NCI-H1417 treated with DMSO at 0.1 percent for 48 hours (cell line): ENCODE results near the gene ELFN1.

Experiments
- DNase-seq: peaks from one replicate; lab custom pipeline; 2025; lab: John Stamatoyannopoulos, UW

Gene ELFN1

GRCh38 chr7:1675673-1676549 lies 5.8 kb downstream of the ELFN1 start:
- no peak for DNase-seq

DNA sequence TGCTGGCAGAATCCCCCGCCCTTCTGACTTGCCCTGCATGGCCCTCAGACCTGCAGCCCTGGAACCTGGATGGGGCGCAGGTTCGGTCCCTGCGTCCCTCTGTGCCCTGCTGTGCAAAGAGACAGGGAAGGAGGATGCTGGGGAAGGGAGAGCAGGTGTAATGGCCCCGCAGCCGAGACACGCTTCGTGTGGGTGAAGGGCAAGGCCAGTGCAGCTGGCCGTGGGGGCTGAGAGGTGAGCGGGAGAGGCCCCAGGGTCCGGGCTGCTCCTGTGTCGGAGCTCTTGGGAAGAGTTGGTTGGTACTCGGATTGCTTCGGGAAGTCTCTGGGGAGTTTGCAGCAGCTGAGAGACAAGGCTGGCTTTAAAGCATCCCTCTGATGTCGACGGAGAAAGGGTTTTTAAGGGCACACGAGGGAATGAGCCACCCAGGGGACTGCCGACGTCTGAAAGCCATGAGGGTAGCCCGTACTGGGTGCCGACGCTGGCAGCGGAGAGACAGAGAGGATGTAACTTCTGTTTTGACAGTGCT lies 6.5 kb downstream of the ELFN1 start:
- DNase-seq, result no peak

GRCh38 chr7:1677206-1678080 lies 7.4 kb downstream of the ELFN1 start:
- DNase-seq, result no peak

- no peak for DNase-seq
Observed at GRCh38 chr7:1678081-1678543, 8.0 kb downstream of the ELFN1 start.

DNA sequence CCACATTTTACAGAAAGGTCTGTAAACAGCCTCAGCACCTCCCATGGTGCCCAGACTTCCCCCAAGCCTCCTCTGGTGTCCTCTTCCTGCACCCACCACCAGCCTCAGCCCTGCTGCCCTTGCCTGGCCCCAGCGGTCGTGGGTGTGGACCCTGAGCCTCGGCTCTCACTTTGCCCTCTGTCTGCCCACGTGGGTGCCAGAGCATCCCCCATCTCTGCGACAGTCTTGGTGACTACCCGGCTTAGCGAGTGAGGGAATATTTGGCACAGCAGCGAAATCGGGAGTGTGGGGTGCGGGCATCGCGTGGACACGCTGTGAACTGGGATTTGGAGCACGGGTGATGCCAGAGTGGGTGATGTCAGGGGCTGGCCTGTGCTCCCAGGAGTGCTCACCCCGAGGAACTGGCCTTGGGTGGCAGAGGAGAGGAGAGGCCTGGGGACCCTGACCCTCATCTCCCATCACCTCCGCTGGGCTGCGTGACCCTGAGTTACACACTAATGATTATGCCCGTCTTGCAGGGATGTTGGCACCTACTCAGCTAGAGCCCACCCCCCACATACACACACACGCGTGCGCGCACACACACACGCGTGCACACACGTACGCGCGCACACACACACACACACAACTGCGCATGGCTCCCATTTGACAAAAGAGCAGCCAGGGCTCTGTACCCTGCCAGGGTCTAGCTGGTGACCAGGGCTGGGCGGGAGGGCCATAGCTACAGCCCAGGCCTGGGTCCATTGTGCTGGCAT lies 8.7 kb downstream of the ELFN1 start:
- no peak for DNase-seq

DNA sequence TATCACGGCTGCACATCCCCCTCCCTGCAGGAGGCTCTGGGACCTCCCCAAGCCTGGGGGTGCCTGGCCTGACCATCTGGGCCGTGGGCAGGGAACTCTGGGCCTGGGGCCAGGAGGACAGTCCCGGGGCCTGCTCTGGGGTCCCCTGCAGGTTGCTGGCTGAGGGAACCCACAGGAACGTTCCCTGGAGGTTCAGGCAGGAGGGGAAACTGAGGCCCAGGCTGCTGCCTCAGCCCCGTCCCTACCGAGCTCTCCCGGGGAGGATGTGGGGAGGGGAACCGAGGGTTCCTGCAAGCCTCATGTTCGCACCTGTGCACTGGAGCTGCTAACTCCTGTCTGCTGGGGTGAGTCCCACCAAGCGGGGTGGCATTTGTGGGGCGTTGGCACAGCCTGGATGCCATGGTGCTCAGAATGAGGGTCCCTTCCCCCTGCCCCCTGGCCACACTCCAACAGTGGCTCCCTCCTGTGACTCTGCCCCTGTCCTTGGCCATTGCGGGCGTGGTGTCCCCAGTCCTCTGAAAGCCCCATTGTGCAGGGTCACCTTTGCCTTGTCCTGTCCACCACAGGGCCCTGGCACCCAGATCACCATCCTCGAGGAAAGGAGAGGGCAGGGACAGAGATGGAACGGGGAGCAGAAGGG lies 9.4 kb downstream of the ELFN1 start:
- DNase-seq, result no peak

GRCh38 chr7:1679966-1680730 lies 10.1 kb downstream of the ELFN1 start:
- no peak for DNase-seq

- DNase-seq, result no peak
Observed at GRCh38 chr7:1681581-1681980, 11.5 kb downstream of the ELFN1 start.

DNA sequence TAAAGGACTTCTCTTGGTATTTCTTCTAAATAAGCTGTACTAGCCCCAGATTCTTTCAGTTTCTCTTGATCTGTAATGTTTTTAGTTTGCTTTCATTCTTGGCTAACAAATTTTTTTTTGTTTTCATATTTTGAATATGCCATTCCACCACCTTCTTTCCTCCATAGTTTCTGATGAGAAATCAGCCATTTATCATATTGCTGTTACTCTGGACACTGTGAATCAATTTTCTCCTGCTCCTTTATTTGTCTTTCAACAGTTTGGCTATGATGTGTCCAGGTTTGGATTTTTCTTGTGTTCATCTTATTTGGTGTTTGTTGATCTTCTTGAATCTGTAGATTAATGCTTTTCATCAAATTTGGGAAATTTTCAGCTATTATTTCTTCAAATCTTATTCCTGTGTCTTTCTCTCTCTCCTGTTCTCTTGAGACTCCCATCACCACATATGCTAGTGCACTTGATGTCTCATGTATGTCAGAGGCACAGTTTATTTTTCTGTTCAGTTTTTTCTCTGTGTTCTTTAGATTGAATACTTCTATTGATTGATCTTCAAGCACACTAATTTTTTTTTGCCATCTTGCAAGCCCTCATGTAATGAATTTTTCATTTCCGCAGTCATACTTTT lies 15.0 kb downstream of the ELFN1 start:
- DNase-seq, result no peak

DNA sequence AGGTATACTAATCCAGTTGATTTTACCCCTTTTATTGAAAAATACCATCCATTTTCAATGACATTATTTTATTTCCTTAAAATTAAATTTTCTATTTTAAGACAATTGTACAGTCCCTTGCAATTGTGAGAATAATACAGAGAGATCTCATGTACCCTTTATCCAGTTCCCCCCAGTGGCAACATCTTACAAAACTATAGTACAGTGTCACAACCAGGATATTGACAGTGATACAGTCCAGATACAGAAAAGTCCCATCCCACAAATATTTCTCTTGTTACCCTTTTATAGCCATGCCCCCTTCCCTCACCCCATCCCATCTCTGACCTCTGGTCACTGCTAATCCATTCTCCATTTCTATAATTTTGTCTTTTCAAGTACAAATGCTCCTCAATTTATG lies 18.5 kb downstream of the ELFN1 start:
- no peak for DNase-seq

DNA sequence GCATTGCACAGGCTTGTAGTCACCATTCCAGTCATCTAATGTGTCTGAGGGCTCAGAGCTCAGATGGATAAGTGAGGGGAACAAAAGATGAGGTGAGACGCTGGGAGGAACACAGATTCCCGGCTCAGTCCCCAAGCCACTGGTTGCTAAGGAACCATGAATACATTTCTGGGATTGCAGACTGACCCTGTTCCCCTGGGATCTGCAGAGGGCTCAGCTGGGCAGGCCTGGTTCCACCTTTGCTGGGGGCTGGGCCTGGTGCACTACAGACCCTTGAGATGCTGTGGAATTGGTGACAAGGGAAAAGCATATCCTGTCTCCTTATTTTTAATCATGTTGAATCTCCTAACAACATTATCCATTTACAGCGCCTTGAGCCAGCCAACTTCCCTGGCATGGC lies 19.2 kb downstream of the ELFN1 start:
- no peak for DNase-seq

DNA sequence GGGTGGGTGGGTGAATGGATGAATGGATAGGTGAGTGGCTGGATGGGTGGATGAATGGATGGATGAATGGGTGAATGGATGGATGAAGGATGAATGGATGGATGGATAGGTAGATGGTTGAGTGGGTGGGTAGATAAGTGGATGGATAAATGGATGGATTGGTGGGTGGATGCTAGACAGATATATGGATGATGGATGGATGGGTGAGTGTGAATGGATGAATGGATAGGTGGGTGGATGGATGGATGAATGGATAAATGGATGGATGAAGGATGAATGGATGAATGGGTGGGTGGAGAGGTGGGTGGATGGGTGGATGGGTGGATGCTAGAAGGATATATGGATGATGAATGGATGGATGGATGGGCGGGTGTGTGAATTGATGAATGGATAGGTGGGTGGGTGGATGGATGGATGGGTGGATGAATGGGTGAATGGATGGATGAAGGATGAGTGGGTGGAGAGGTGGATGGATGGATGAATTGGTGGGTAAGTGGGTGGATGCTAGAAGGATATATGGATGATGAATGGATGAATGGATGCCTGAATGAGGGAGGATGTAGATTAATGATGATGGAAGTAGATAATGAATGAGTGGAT lies 20.4 kb downstream of the ELFN1 start:
- no peak for DNase-seq

GRCh38 chr7:1691096-1691495 lies 21.0 kb downstream of the ELFN1 start:
- DNase-seq, result no peak

GRCh38 chr7:1691601-1692514 lies 21.8 kb downstream of the ELFN1 start:
- no peak for DNase-seq

DNA sequence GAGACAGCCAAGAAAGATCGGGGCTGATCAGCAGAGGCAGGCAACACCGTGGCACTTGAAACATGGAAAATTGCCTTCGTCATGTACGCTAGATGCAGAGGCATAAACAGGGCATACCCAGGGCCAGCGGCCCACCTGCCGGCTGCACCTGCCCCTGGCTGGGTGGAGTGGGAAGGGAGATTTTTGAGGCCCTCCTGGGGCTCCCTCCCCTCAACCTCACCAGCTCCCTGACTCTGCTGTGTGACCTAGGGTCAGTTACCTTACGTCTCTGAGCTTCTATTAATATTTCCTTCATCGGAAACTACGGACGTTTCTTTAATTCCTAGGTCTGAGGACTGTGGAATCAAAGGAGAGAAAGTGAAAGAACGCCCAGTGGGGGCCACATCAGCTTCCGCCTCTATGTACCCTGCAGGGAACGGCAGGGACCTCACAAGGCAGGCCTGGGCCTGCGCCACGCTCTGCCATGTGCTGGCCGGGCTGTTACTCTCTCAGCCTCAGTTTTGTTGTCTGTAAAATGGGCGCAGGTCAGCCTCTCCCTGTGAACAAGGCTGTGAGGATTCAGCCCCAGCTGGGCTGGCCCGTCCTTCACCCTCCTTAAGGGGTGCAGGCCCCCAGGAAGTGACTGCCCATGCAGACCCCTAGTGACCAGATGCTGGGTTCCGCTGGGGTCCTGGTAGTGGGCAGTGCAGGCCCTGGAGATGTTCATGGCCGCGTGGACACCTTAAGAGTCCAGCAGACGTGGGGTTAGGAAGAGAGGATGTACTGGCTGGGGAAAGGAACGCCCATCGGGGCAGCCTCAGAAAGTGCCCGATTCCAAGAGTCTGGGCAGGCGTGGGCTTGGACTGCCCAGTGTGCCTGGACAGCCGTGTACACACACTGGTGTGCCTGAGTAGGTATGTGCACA lies 22.7 kb downstream of the ELFN1 start:
- no peak for DNase-seq

DNA sequence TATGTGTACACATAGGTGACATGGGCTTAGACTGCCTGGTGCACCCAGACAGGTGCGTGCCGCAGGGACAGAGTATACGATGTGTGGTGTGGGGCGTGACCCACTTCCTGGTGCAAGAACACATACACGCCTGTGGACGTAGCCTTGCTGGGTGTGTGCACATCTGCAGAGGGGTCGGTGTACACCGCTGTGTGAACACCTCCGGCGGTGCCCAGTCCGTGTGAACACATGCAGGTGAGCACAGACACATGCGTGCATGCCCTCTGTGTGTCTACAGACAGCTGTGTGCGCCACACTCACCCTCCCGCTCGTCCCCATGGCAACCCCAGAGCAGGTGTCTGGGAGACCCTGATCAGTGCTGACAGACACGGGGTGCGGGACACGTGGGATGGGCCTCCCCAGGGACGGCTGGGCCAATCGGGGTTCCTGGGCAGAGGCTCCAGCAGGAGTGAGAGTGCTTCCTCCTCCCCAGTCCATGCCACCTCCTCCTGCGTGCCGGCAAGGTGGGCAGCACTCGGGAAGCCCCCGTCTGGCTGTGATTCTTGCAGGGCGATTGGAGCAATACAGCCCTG lies 23.4 kb downstream of the ELFN1 start:
- DNase-seq, result no peak

DNA sequence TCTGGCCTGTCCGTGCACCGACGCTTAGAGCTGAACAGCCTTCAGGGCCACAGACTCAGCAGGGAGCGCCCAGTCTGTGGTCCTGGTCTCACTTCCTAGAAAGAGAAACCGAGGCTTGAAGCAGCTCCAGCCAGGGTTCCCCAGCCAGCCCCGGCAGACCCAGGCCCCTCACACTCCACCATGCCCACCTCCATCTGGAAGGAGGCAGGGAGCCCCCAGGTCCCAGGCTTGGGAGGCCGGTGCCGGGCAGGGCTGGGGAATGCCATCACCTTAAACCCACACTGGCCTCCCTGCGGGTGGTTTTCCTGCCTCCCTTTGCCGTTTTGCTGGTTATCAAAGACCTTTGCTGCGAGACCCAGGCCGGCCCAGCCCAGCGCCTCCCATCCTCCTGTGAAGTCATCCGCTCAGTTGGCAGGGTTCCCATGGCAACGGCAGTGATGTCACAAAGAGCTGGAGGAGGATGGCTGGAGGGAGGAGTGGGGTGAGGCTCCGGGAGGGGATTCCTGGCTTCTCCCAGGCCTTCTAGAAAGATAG lies 24.0 kb downstream of the ELFN1 start:
- DNase-seq, result peak; percentile 35
